Measurements from ENCODE around the gene PTPRK. TPM values are rescaled to one million over a fixed set of nuclear protein-coding genes. Genes with fewer than 3 reads are reported as not detected.

The PTPRK gene
- total RNA-seq, 2 experiments from 2014 or later: not detected

- POLR2A ChIA-PET: no interaction called here
- intact Hi-C loops (cut with micrococcal nuclease; ENCODE audit: unreplicated experiment): no loop called here
- Histone ChIP-seq H3K4me1 (ENCODE audit: insufficient read depth, low read length, poor library complexity, severe bottlenecking) (no peaks in the 10 kb centered on the region), H3K9me3 (ENCODE audit: low read length) (no peaks in the 10 kb centered on the region), H3K4me2 (ENCODE audit: low read length) (no peak overlapping the region), H2AFZ (ENCODE audit: low read length) (no peak overlapping the region), H3K36me3 (ENCODE audit: insufficient read depth, low read length) (no peaks in the 10 kb centered on the region), H3K9me2 (ENCODE audit: insufficient read depth, low read length) (no peaks in the 10 kb centered on the region), H3K79me2 (ENCODE audit: insufficient read depth, low read depth, low read length) (no peaks in the 10 kb centered on the region), H3K4me3 (ENCODE audit: low read depth, low read length, poor library complexity, severe bottlenecking) (no peak overlapping the region), H3K27ac (ENCODE audit: low read depth, low read length, poor library complexity, severe bottlenecking) (no peak overlapping the region), H4K20me1 (ENCODE audit: insufficient read depth, low read length) (no peaks in the 10 kb centered on the region)
- no TSS peak for BruUV-seq (replicated peaks)
- DNase-seq (ENCODE audit: low spot score): no peak
- TF ChIP-seq EZH2phosphoT487 (IDR thresholded peaks at IDR 0.05; ENCODE audit: borderline replicate concordance, low read depth, low read length) (no peak), CTCF (conservative IDR thresholded peaks at IDR 0.05; ENCODE audit: low read length) (no peak)
- CTCF ChIA-PET (ENCODE audit: unreplicated experiment): no interaction called here
Observed at GRCh38 chr6:128249429-128249828, 271.0 kb downstream of the PTPRK start.

- TF ChIP-seq CTCF (conservative IDR thresholded peaks at IDR 0.05; ENCODE audit: low read length) (no peak), EZH2phosphoT487 (IDR thresholded peaks at IDR 0.05; ENCODE audit: borderline replicate concordance, low read depth, low read length) (no peak)
- CTCF ChIA-PET (ENCODE audit: unreplicated experiment): no interaction called here
- no TSS peak for BruUV-seq (replicated peaks)
- no peak overlapping the region for H3K4me2 ChIP-seq (ENCODE audit: low read length)
- no peaks in the 10 kb centered on the region for H3K9me2 ChIP-seq (ENCODE audit: insufficient read depth, low read length)
- no peak overlapping the region for H2AFZ ChIP-seq (ENCODE audit: low read length)
- H3K27ac ChIP-seq (ENCODE audit: low read depth, low read length, poor library complexity, severe bottlenecking): no peak overlapping the region
- H3K9me3 ChIP-seq (ENCODE audit: low read length): no peaks in the 10 kb centered on the region
- no peaks in the 10 kb centered on the region for H4K20me1 ChIP-seq (ENCODE audit: insufficient read depth, low read length)
- POLR2A ChIA-PET: no interaction called here
- H3K79me2 ChIP-seq (ENCODE audit: insufficient read depth, low read depth, low read length): no peaks in the 10 kb centered on the region
- intact Hi-C loops (cut with micrococcal nuclease; ENCODE audit: unreplicated experiment): no loop called here
- H3K36me3 ChIP-seq (ENCODE audit: insufficient read depth, low read length): no peaks in the 10 kb centered on the region
- DNase-seq (ENCODE audit: low spot score): no peak
- no peak overlapping the region for H3K4me3 ChIP-seq (ENCODE audit: low read depth, low read length, poor library complexity, severe bottlenecking)
- H3K4me1 ChIP-seq (ENCODE audit: insufficient read depth, low read length, poor library complexity, severe bottlenecking): no peaks in the 10 kb centered on the region
Observed at GRCh38 chr6:128246472-128247260, 273.7 kb downstream of the PTPRK start.

GRCh38 chr6:128244751-128245405, 275.5 kb downstream of the PTPRK start:
- POLR2A ChIA-PET: no interaction called here
- BruUV-seq (replicated peaks): no TSS peak
- Histone ChIP-seq H3K4me3 (ENCODE audit: low read depth, low read length, poor library complexity, severe bottlenecking) (no peak overlapping the region), H3K4me1 (ENCODE audit: insufficient read depth, low read length, poor library complexity, severe bottlenecking) (no peaks in the 10 kb centered on the region), H3K79me2 (ENCODE audit: insufficient read depth, low read depth, low read length) (no peaks in the 10 kb centered on the region), H3K27ac (ENCODE audit: low read depth, low read length, poor library complexity, severe bottlenecking) (no peak overlapping the region), H3K4me2 (ENCODE audit: low read length) (no peak overlapping the region), H4K20me1 (ENCODE audit: insufficient read depth, low read length) (no peaks in the 10 kb centered on the region), H3K36me3 (ENCODE audit: insufficient read depth, low read length) (no peaks in the 10 kb centered on the region), H3K9me3 (ENCODE audit: low read length) (no peaks in the 10 kb centered on the region), H2AFZ (ENCODE audit: low read length) (no peak overlapping the region), H3K9me2 (ENCODE audit: insufficient read depth, low read length) (no peaks in the 10 kb centered on the region)
- no peak for DNase-seq (ENCODE audit: low spot score)
- CTCF ChIA-PET (ENCODE audit: unreplicated experiment): no interaction called here
- intact Hi-C loops (cut with micrococcal nuclease; ENCODE audit: unreplicated experiment): no loop called here
- TF ChIP-seq CTCF (conservative IDR thresholded peaks at IDR 0.05; ENCODE audit: low read length) (no peak), EZH2phosphoT487 (IDR thresholded peaks at IDR 0.05; ENCODE audit: borderline replicate concordance, low read depth, low read length) (no peak)
